K562 (cell line): Measurements from ENCODE around the gene RASSF1. TPM values are rescaled to one million over a fixed set of nuclear protein-coding genes. Genes with fewer than 3 reads are reported as not detected.
A peak's percentile ranks its signal among the peaks of the same experiment; 100 is the strongest.

Experiments used
- BMI1 ChIP-seq: fragments of 150-350 bp; IDR thresholded peaks from 2 replicates; pipeline ENCODE4 v1.6.1; 2014; ENCODE audit warnings: low read length
- CHD1 ChIP-seq: fragments of 200-600 bp; sonication (generic); IDR thresholded peaks from one replicate; pipeline ENCODE4 v1.6.1; 2012; ENCODE audit warnings: mild to moderate bottlenecking, moderate library complexity, low read length, inconsistent platforms
- CLOCK ChIP-seq: fragments of 250-450 bp; sonication (Bioruptor Pico); IDR thresholded peaks from 2 replicates; pipeline ENCODE4 v1.4.0; 2020; ENCODE audit warnings: mild to moderate bottlenecking, moderate library complexity, borderline replicate concordance
- MAFF ChIP-seq: IDR thresholded peaks from 2 replicates; pipeline ENCODE4 v1.6.1; 2012; ENCODE audit warnings: low read length, improper control_type of control experiment
- MAZ ChIP-seq, 2 experiments: fragments of 450-650 bp in 1 of 2; sonication (generic) in 1 of 2; formaldehyde crosslinking; IDR thresholded peaks in 1 of 2; conservative IDR thresholded peaks in 1 of 2; 2 replicates each; pipeline versions ENCODE4 v1.4.0 to v1.5.0; 2020; ENCODE audit warnings: mild to moderate bottlenecking in 1 of 2, missing genetic modification reagents in 1 of 2
- MIER1 ChIP-seq: fragments of 450-650 bp; IDR thresholded peaks from 2 replicates; pipeline ENCODE4 v1.6.1; 2016; ENCODE audit warnings: antibody characterized with exemption, mild to moderate bottlenecking, low read depth
- PPARD ChIP-seq: fragments of 250-450 bp; sonication (Bioruptor Pico); IDR thresholded peaks from 2 replicates; pipeline ENCODE4 v1.8.0; 2022; ENCODE audit warnings: inconsistent platforms, mild to moderate bottlenecking, moderate library complexity
- RFX1 ChIP-seq: fragments of 450-650 bp; IDR thresholded peaks from 2 replicates; pipeline ENCODE4 v1.6.1; 2016; ENCODE audit warnings: mild to moderate bottlenecking, moderate library complexity
- STAG1 ChIP-seq: sonication (generic); formaldehyde crosslinking; IDR thresholded peaks from 2 replicates; pipeline ENCODE4 v1.5.0; 2020; ENCODE audit warnings: missing genetic modification reagents, borderline replicate concordance
- ZNF140 ChIP-seq: fragments of 250-450 bp; sonication (Bioruptor Pico); IDR thresholded peaks from 2 replicates; pipeline ENCODE4 v1.8.0; 2021; ENCODE audit warnings: moderate library complexity, mild to moderate bottlenecking, inconsistent platforms
- ZNF277 ChIP-seq: fragments of 250-450 bp; sonication (Bioruptor Pico); IDR thresholded peaks from 2 replicates; pipeline ENCODE4 v1.8.0; 2022; ENCODE audit warnings: inconsistent platforms, mild to moderate bottlenecking, moderate library complexity, borderline replicate concordance
- ZNF354B ChIP-seq: fragments of 250-450 bp; sonication (Bioruptor Pico); IDR thresholded peaks from 2 replicates; pipeline ENCODE4 v1.4.0; 2020
- ZNF398 ChIP-seq: fragments of 250-450 bp; sonication (Bioruptor Pico); IDR thresholded peaks from 2 replicates; pipeline ENCODE4 v1.8.0; 2021; ENCODE audit warnings: moderate library complexity, mild to moderate bottlenecking, inconsistent platforms
- polyA plus RNA-seq, 8 experiments: library from polyadenylated mRNA; depleted of rRNA in 4 of 8; stranded (reverse) in 5 of 8; unstranded in 3 of 8; fragments of >200 nt; fragmentation: Nextera tagmentation in 2 of 8; fragmentation: Illumina TruSeq in 1 of 8; extraction: Ambion mirVana in 2 of 8; extraction: Trizol in 1 of 8; gene quantifications; 2 replicates each; pipeline versions ENCODE4 v1.2.1 to v1.2.3, GENCODE V29; 2011 to 2014; ENCODE audit warnings: inconsistent platforms in 1 of 8, missing spikeins in 1 of 8
- total RNA-seq, 7 experiments: library from RNA; depleted of rRNA in 6 of 7; stranded (reverse); fragments of >200 nt in 6 of 7; fragmentation: Illumina TruSeq in 2 of 7; extraction: Trizol in 2 of 7; gene quantifications; 2 replicates each; pipeline versions ENCODE4 v1.2.1 to v1.2.3, GENCODE V29; 2011 to 2021; ENCODE audit warnings: low replicate concordance in 1 of 7
- TF ChIP-seq, protein P1 (sequence below): sonication (generic); formaldehyde crosslinking; IDR thresholded peaks from 2 replicates; pipeline ENCODE4 v1.8.0; 2022; ENCODE audit warnings: mild to moderate bottlenecking, missing genetic modification reagents, borderline replicate concordance
- TF ChIP-seq, protein P2 (sequence below): fragments of 450-650 bp; IDR thresholded peaks from 2 replicates; pipeline ENCODE4 v1.6.1; 2016; ENCODE audit warnings: missing biosample characterization, missing genetic modification characterization
- TF ChIP-seq, protein P3 (sequence below): fragments of 250-450 bp; sonication (Bioruptor Pico); IDR thresholded peaks from 2 replicates; pipeline ENCODE4 v1.4.0; 2020

RASSF1 gene
- total and polyA plus RNA-seq, 9 of the 15 experiments (the other 6 are each of a cell fraction or from before 2014, with no cell fraction given): 3.6 to 57.1 (median 24.6) TPM

DNA sequence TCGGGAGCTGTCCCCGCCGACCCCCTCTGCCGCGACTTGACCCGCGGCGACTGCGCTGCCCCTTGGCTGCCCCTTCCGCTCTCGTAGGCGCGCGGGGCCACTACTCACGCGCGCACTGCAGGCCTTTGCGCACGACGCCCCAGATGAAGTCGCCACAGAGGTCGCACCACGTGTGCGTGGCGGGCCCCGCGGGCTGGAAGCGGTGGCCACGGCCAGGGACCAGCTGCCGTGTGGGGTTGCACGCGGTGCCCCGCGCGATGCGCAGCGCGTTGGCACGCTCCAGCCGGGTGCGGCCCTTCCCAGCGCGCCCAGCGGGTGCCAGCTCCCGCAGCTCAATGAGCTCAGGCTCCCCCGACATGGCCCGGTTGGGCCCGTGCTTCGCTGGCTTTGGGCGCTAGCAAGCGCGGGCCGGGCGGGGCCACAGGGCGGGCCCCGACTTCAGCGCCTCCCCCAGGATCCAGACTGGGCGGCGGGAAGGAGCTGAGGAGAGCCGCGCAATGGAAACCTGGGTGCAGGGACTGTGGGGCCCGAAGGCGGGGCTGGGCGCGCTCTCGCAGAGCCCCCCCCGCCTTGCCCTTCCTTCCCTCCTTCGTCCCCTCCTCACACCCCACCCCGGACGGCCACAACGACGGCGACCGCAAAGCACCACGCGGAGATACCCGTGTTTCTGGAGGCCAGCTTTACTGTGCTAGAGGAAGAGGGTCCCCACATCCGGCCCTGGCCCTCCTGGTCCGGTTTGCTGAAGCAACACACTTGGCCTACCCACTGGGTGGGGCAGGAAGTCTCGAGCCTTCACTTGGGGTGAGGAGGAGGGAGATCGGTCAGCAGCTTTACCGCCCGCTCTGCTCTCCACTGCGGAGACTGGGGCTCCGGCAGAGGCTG is at the start of gene RASSF1 (continued):
- peak; percentile 55 to 63; a peak in 3 of 4 replicates for TF ChIP-seq MAZ (CRISPR knock-in tag; conservative IDR thresholded peaks at IDR 0.05 in 1 of 2, IDR thresholded peaks at IDR 0.05 in 1 of 2)
- TF ChIP-seq ZNF277: no peak
- TF ChIP-seq, protein P1, sequence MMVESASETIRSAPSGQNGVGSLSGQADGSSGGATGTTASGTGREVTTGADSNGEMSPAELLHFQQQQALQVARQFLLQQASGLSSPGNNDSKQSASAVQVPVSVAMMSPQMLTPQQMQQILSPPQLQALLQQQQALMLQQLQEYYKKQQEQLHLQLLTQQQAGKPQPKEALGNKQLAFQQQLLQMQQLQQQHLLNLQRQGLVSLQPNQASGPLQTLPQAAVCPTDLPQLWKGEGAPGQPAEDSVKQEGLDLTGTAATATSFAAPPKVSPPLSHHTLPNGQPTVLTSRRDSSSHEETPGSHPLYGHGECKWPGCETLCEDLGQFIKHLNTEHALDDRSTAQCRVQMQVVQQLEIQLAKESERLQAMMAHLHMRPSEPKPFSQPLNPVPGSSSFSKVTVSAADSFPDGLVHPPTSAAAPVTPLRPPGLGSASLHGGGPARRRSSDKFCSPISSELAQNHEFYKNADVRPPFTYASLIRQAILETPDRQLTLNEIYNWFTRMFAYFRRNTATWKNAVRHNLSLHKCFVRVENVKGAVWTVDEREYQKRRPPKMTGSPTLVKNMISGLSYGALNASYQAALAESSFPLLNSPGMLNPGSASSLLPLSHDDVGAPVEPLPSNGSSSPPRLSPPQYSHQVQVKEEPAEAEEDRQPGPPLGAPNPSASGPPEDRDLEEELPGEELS (CRISPR knock-in tag): no peak
- TF ChIP-seq, protein P2, sequence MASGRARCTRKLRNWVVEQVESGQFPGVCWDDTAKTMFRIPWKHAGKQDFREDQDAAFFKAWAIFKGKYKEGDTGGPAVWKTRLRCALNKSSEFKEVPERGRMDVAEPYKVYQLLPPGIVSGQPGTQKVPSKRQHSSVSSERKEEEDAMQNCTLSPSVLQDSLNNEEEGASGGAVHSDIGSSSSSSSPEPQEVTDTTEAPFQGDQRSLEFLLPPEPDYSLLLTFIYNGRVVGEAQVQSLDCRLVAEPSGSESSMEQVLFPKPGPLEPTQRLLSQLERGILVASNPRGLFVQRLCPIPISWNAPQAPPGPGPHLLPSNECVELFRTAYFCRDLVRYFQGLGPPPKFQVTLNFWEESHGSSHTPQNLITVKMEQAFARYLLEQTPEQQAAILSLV (tag): no peak
- no peak for TF ChIP-seq ZNF398 (CRISPR knock-in tag)
- TF ChIP-seq RFX1: no peak
- TF ChIP-seq CHD1: peak; percentile 73
- TF ChIP-seq ZNF354B (CRISPR knock-in tag): no peak
- TF ChIP-seq PPARD (CRISPR knock-in tag): no peak
- TF ChIP-seq BMI1: no peak
- TF ChIP-seq, protein P3, sequence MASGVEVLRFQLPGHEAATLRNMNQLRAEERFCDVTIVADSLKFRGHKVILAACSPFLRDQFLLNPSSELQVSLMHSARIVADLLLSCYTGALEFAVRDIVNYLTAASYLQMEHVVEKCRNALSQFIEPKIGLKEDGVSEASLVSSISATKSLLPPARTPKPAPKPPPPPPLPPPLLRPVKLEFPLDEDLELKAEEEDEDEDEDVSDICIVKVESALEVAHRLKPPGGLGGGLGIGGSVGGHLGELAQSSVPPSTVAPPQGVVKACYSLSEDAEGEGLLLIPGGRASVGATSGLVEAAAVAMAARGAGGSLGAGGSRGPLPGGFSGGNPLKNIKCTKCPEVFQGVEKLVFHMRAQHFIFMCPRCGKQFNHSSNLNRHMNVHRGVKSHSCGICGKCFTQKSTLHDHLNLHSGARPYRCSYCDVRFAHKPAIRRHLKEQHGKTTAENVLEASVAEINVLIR (CRISPR knock-in tag): no peak
- TF ChIP-seq ZNF140 (CRISPR knock-in tag): no peak
- TF ChIP-seq MAFF: no peak
- no peak for TF ChIP-seq MIER1
- no peak for TF ChIP-seq STAG1 (CRISPR knock-in tag)
- no peak for TF ChIP-seq CLOCK
